ENCODE data around the gene S100P.

S100P gene

DNA sequence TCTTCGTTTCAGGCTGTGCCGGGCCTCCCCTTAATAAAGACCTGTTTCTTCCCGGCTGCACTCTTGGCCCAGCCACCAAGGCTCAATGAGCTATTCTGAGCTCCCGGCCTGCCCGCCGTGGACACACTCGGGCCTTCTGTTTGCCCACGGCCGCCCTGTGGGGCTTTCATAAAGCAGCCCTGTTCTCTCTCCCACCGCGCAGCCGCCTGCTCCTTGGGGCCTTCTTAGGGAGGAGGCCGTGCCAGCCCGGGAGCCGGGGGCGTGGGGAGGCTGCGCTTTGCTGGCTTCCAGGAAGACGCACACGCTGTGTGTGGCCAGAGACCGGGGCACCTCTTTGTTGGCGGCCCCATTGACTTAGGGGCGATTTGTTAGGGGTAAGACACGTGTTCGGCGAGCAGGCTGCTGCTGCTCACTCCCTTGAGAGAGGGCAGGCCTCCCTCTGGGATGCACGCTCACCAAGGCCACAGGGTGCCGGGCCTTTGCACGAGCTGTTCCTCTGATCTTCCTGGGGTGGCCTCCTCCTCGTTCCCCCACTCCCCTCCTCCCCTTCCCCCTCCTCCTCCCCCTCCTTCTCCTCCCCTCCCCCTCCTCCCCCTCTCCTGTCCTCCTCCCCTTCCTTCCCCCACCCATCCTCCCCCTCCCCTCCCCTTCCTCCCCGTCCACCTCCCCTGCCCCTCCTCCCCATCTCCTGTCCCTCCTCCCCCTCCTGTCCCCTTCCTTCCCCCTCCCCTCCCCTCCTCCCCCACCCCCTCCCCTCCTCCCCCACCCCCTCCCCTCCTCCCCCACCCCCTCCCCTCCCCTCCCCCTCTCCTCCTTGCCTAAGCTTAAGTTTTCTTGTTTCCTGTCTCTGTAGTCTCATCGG is 33.6 kb downstream of the S100P start:
- no peak for DNase-seq

DNA sequence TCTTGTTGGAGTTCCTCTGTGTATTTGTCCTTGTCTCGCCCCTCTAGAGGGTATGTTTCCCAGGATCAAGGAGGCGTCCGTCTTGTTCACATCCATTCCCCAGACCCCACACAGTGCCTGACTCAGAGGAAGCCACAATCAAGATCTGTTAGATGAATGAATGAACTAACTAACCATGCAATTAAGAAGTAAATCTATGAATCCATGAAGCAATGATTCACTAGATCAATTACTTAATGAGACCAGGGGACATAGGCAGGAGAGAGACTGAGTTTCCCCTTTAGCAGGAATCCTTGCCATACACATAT is 34.2 kb downstream of the S100P start:
- no peak for DNase-seq

GRCh38 chr4:6728320-6729029 is 34.8 kb downstream of the S100P start:
- DNase-seq, result no peak

- no peak for DNase-seq
Measured at GRCh38 chr4:6730603-6731317, 37.1 kb downstream of the S100P start.

GRCh38 chr4:6731318-6731675 is 37.6 kb downstream of the S100P start:
- DNase-seq, result no peak

- no peak for DNase-seq
Measured at GRCh38 chr4:6731780-6732179, 38.1 kb downstream of the S100P start.

DNA sequence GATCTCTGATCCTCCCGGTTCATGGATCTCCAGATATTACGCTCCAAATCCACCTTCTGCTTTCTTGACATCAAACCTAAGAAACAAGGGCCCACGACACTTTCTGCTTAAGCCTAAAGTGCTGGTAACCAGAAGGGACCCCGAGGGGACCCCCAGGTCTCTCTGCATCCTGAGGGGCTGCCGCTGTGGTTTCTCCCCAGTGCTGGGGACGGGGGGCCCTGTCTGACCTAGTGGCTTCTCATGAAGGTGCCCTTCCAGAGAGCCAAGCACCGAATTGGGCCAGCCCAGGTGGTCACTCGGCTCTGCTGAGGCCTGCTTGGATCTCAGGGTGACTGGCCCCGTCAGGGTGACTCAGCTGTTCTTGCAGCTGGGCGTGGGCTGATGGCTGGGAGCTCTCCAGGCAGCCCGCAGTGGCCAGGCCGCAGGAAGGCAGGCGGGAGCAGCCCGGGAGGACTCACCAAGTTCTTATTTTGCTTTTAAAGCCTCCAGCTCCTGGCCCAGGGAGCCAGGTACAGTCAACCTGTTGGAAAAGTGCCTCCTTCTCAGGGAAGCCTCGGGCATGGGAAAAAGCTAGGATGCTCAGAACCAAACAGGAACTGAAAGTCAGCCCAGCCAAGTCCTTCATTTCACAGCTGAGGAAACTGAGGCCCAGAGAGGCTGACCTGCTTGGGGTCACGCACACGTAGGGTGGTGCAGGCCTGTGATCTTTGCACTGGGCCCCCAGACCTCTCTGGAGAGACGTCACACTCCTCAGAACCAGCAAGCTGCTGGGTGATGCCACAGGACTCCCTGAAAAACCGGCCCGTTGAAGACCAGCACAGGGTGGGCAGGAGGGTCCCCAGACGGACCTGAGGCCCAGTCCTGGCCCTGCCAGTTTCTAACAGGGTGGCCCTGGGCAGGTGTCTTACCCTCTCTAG is 39.0 kb downstream of the S100P start:
- no peak for DNase-seq

DNA sequence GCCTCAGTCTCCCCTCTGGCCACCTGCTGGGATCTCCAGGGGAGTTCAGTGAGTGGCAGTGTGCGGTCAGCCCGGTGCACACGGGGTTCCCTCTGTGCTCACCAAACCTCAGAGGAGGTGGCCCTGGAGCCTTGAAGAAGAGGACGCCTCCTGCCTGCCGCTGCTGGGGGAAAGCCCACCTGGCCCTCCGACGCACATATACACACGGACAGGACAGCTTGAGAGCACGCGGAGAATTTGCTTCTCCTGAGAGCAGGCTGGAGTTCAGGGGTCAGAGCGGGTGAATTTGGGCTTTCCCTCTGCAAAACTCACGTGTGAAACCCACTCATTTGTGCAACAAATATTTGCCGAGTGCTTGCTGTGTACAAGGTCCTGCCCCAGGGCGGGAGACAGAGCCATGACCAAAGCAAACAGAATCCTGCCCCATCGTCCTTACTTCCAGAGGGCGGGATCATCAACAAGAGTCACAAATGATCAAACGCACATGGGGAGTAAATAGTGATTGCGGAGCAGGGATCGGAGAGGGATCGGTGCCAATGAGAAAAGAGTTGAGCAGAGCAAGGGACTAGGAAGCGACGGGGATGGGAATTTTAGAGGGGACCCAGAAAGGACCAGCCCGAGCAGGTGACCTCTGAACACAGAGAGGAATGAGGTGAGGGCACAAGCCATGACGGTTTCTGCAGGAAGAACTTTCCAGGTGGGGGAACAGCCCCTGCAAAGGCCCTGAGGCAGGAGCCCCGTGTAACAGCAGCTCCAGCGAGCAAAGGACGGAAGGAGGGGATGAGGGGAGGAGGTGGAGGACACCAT is 39.9 kb downstream of the S100P start:
- DNase-seq, result no peak

DNA sequence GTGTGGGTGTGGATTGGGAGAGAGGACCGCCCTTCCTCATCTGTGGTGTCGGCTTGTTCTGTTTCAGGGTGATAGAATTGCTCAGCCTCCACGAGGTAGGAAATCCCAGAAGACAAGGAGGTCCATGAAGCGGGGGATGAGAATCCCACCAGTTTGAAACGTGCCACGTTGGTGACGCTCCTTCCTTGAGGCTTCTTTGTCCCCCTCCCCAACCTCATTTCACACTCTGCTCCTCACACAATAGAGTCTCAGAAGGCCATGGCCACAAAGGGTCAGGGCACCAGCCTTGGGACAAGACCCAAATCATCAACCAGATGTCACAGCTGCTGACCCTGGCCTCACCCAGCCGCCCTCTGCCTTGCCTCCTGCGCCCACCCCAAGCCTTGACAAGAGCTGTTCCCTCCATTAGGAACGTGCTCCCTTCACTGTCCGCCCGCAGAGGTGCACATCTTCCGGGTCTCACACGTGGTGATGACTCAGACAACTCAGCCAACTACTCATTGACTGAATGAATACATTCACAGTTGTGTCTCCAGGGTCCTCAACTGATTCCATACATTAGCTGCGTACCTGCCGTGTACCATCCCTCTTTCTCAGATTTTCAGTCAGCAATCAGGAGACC is 40.6 kb downstream of the S100P start:
- no peak for DNase-seq

DNA sequence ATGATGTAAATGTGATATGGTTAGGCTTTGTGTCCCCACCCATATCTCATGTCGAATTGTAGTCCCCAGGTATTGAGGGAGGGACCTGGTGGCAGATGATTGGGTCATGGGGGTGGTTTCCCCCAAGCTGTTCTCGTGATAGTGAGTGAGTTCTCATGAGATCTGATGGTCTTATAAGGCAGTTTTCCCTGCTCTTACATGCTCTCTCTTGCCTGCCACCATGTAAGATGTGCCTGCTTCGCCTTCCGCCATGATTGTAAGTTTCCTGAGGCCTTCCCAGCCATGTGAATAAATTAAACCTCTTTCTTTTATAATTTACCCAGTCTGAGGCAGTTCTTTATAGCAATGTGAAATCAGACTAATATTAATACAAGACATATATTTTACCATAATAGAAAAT is 46.2 kb downstream of the S100P start:
- no peak for DNase-seq

DNA sequence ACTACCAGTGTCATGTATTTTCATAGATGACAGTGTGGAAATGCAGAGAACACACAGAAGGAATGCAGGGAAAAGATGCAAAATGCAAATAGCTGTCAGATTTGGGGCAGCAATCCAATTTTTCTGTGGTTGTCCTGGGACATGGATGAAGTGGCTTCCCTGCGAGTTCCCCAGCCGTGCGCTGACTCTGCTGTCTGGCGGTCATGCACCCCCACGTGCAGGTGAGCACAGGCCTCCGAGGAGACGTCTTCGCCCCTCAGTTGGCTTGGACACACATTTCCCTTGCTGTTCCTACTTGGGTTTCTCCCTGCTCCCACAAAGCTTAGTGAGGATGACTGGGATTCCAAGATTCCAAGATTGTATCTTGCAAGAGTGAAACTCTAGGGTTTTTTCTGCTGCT is 46.7 kb downstream of the S100P start:
- no peak for DNase-seq

- no peak for DNase-seq
Measured at GRCh38 chr4:6742507-6742906, 48.8 kb downstream of the S100P start.

DNA sequence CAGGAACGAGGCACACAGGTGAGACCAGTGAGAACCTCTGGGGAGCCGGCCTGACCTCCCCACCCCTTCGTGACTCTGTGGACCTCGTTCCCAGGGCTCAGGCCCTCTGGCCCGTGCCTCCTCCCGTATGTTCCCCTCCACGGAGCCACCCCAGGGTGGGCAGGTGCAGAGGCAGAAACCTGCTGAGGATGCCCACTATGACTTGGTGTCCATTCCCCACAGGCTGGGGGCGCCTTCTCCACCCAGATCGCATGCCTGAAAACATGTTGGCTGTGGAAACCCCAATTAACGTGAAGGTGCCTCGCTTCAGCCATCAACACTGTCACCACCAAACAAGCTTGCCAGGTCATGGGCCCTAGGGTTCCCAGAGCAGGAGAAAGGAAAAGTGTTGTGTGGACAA is 49.3 kb downstream of the S100P start:
- DNase-seq, result no peak
